ENCODE results near the gene TXNIP. TPM values are rescaled to one million over a fixed set of nuclear protein-coding genes. Genes with fewer than 3 reads are reported as not detected.

Gene TXNIP
- total RNA-seq, 1 experiment from 2014 or later: 23.2 TPM

- Mint-ChIP-seq H3K27ac (no peak overlapping the region; a peak in 1 of 7 replicates), H3K4me1 (peaks cover 15 to 22% of the 10 kb centered on the region in 2 experiments), H3K36me3 (ENCODE audit: insufficient read depth in 1 of 3, low read depth in 3 of 3) (no peaks in the 10 kb centered on the region), H3K4me3 (peak overlapping the region; percentile 54 to 55; a peak in 4 of 5 replicates), H3K9me3 (no peaks in the 10 kb centered on the region), H3K27me3 (ENCODE audit: low read depth) (peaks cover 55% of the 10 kb centered on the region)
- no peak for TF ChIP-seq CTCF (conservative IDR thresholded peaks at IDR 0.05)
- Histone ChIP-seq H3K4me2 (ENCODE audit: insufficient read depth, insufficient read length, low read length) (peak overlapping the region; percentile 55), H2BK20ac (ENCODE audit: low read depth, low read length, poor library complexity, severe bottlenecking) (no peak overlapping the region), H3K9me3 (ENCODE audit: control insufficient read depth, low read depth, low read length) (no peaks in the 10 kb centered on the region), H3K79me2 (ENCODE audit: insufficient read depth, low read length) (no peaks in the 10 kb centered on the region), H2BK12ac (ENCODE audit: insufficient read length, low read depth, low read length) (no peak overlapping the region), H4K91ac (ENCODE audit: insufficient read length, low read depth, low read length) (no peak overlapping the region), H3K4me1 (ENCODE audit: insufficient read depth, low read length) (peaks cover 9% of the 10 kb centered on the region; the same call in 1 of the 2 replicates), H3K14ac (ENCODE audit: insufficient read depth, low read length) (peak overlapping the region; percentile 58; the same call in 1 of the 2 replicates), H2BK120ac (ENCODE audit: low read depth, low read length, poor library complexity, severe bottlenecking) (no peak overlapping the region), H3K23me2 (ENCODE audit: insufficient read length, low read depth, low read length, poor library complexity, severe bottlenecking) (peaks cover 6% of the 10 kb centered on the region), H3K9ac (ENCODE audit: extremely low read depth, insufficient read length, low read length) (no peak overlapping the region), H4K20me1 (ENCODE audit: control insufficient read depth, insufficient read depth, insufficient read length) (no peaks in the 10 kb centered on the region), H3K79me1 (ENCODE audit: insufficient read depth, low read depth, low read length, poor library complexity, severe bottlenecking) (no peaks in the 10 kb centered on the region), H2BK15ac (ENCODE audit: low read depth, low read length) (no peak overlapping the region), H3K27me3 (ENCODE audit: insufficient read depth, low read length) (peaks cover 10% of the 10 kb centered on the region; the same call in 1 of the 2 replicates), H3K56ac (ENCODE audit: insufficient read length, low read depth, low read length) (no peak overlapping the region), H4K5ac (ENCODE audit: insufficient read length, low read depth, low read length) (no peak overlapping the region), H3K23ac (ENCODE audit: insufficient read length, low read depth, low read length) (no peak overlapping the region), H4K8ac (replicated peaks; ENCODE audit: insufficient read length, low read depth, low read length) (no peak overlapping the region), H3K27ac (ENCODE audit: insufficient read length, low read depth, low read length) (no peak overlapping the region), H3K18ac (ENCODE audit: insufficient read length, low read depth, low read length) (peak overlapping the region; percentile 5), H2AFZ (ENCODE audit: low read length) (peak overlapping the region; percentile 15), H2BK5ac (ENCODE audit: insufficient read length, low read length) (no peak overlapping the region), H3K4ac (ENCODE audit: low read depth, low read length) (no peak overlapping the region), H3T11ph (ENCODE audit: low read length) (no peak overlapping the region), H2AK5ac (ENCODE audit: insufficient read length, low read length) (no peak overlapping the region)
- DNase-seq: peak; percentile 78
- WGBS (ENCODE audit: extremely low coverage, insufficient read length, low lambda C conversion rate): no CpG with 5 or more reads among the region's 43 CpGs
Measured at GRCh38 chr1:146019231-146020057, 23.1 kb upstream of the TXNIP start.

Data from H9 (cell line).